GM12873 (cell line): ENCODE data around the gene RAPGEF2.

Source experiments
- TF ChIP-seq, protein P1 (sequence below): IDR thresholded peaks from 2 replicates; pipeline ENCODE4 v1.5.1; 2012; ENCODE audit warnings: low read depth, mild to moderate bottlenecking, moderate library complexity, low read length, control low read depth; ENCODE audit not compliant: insufficient read depth; ENCODE audit errors: missing control alignments

Gene RAPGEF2

DNA sequence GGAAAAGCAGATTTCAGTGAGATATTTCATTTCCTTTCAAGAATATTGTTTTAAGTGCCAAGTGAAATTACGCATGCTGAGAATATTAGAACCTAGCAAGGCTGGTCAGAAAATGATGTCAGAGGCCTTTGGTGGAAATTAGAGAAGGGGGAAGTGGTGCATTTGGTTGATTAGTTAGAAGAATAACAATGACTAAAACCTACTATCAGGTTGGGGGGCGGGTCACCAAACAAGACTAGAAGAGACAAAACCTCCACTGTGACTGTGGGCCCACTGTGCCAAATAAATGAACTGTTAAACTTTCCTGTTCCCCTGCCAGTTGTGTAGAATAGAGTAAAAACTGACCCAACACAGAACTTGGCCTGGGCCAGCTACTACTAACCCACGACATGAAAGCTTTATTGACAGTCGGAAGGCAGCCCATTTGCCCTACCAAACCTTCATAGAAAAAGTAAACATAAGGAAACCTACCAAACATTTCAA is 2.9 kb downstream of the RAPGEF2 start:
- TF ChIP-seq, protein P1, sequence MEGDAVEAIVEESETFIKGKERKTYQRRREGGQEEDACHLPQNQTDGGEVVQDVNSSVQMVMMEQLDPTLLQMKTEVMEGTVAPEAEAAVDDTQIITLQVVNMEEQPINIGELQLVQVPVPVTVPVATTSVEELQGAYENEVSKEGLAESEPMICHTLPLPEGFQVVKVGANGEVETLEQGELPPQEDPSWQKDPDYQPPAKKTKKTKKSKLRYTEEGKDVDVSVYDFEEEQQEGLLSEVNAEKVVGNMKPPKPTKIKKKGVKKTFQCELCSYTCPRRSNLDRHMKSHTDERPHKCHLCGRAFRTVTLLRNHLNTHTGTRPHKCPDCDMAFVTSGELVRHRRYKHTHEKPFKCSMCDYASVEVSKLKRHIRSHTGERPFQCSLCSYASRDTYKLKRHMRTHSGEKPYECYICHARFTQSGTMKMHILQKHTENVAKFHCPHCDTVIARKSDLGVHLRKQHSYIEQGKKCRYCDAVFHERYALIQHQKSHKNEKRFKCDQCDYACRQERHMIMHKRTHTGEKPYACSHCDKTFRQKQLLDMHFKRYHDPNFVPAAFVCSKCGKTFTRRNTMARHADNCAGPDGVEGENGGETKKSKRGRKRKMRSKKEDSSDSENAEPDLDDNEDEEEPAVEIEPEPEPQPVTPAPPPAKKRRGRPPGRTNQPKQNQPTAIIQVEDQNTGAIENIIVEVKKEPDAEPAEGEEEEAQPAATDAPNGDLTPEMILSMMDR, result no peak

DNA sequence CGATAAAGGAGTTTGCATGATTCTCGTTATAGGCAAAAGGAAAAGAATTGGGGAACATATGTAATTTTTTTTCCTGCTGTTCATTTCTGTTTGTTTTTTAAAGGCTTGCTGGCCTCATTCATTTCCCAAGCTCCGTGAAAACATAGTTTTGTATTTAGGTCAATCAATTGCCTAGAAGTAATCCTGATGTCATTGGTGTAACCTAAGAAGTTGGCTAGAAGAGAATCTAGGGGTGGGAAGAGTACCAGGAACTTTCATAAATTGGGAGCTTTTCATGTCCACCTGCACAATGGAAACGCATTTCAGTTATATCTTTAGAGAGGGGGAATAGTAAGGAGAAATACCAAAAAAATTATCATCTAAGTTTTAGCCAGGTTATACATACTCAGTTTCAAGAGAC is 3.8 kb downstream of the RAPGEF2 start:
- TF ChIP-seq, protein P1, result no peak

DNA sequence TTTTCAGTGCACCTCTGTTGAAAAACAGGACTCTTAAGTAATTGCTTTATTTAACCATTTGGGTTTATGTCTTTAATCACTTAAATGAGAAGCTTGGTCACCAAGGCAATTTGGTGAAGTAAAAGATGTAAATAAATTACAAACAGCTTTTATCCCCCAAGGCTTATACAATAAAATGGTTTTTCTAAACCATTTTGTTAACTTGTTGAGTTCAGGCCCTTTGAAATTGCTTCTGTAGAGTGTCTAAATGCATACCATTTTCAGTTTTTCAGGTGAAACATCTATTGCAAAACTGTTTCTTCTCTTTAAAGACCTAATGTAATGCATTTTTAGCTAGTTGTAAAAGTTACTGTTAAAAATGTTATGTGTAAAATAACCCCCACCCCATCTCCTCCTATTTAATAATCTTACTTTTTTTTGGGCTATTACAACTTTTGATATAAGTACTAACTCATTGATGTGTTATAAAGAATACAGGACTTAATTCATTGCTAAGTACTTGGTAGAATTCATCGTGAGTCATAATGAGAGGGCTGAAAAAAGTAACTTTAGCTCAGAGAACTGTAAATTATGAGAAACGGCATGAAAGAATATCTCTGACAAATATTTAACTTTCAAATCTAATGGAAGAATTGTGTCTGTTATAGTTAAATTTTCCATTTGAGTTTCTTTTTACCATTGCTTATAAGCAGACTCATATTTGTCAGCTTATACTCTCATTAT is 4.5 kb downstream of the RAPGEF2 start:
- TF ChIP-seq, protein P1, result no peak

DNA sequence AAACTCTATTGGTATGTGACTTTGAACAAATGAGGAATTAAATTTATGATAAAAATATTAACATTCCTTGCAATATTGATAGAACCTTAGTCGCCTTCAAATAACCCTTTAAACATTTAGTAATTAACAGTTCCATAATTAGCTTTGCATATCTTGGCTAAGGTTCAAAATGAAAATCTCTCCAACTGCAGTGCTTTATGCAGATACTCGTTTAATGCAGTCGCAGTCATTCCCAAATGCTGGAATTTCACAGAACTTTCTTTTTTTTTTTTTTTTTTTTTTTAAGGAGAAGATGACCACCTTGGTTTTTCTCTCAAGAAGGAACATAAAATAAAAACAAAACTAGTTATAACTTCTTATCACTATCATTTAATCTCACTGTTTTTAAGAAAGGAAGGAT is 5.2 kb downstream of the RAPGEF2 start:
- TF ChIP-seq, protein P1, result no peak

DNA sequence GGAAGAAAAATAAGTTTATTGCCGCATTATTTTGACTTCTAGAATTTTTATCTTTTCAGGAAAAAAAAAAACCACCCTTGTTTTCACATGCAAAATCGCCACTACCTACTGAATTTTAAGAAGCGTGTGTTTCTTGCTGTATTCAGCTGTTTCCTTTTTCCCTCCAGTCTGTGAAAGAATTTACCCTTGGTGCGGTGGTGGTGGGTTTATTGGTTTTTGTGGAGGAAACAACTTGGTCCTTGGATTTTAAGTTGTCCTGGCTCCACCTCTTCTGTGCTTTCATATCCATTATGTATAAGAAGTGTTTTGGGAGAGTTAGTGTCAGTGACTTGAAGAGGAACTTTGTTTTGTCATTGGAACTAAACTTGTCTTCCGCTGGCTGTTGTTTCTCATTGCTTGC is 8.1 kb downstream of the RAPGEF2 start:
- TF ChIP-seq, protein P1, result no peak

DNA sequence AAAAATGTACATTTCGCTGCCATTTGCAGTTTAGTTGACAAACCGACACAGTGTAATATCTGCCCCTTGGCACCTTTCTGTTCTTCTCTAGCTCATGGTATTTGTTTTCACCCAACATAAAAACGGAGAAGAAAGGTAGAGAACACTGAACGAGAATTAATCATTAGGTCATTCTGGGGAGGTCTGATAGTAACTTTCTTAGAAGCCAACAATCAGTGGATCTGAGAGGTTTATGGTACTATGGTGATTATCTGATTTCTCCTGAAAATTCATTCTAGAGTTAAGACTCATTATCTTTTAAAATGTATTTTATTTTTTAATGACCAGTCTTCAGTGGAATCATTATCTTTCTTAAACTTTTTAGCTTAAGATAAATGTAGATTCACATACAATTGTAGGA is 8.5 kb downstream of the RAPGEF2 start:
- TF ChIP-seq, protein P1, result no peak

DNA sequence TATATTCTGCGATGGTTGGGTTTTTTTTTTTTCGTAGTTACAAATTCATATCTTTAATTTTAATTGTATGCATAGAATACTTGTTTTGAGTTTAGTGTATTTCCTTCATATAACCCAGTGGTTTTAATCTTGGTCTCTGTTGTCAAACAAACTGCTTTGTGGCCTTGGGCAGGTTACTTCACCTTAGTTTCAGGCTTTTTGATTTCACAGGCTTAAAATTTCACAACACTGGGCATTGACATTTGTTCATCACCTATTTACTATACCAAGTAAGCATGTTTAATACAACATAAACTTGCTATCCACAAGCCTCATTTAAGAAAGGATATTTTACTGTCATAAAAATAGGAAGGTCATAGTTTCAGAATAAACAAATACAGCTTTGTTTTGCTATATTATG is 14.7 kb downstream of the RAPGEF2 start:
- TF ChIP-seq, protein P1, result no peak
